HG02852 (cell line): ENCODE results near the gene EXOC6B.
A peak's percentile ranks its signal among the peaks of the same experiment; 100 is the strongest.

ENCODE experiments used
- ATAC-seq: cut with Tn5 transposase; IDR thresholded peaks from one replicate; pipeline ENCODE4 v1.9.1; 2021; ENCODE audit warnings: mild to moderate bottlenecking, moderate library complexity; ENCODE audit not compliant: unreplicated experiment

The EXOC6B gene

DNA sequence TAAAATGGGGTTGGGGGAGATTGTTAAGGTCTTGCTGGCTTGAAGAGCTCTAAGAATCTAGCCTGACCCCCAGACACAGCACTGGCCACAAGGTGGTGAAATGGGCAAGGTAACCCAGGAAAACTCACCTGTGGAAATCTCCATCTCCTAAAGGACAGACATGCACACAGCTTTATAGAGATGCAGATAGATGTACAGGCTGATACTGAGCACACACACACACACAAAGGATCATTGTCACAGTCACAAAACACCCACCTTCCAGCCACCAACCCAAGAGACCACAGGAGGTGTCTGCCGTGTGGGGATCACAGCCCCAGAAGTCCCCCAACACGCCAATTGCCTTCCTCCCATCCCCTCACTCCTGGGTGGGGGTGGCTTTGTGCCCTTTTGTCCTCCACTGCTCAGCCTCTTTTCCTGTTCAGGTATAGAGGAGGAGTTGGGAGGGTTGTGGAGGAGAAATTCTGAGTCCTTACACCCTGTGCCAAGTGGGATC, 674.9 kb downstream of the EXOC6B start:
- ATAC-seq = no peak

DNA sequence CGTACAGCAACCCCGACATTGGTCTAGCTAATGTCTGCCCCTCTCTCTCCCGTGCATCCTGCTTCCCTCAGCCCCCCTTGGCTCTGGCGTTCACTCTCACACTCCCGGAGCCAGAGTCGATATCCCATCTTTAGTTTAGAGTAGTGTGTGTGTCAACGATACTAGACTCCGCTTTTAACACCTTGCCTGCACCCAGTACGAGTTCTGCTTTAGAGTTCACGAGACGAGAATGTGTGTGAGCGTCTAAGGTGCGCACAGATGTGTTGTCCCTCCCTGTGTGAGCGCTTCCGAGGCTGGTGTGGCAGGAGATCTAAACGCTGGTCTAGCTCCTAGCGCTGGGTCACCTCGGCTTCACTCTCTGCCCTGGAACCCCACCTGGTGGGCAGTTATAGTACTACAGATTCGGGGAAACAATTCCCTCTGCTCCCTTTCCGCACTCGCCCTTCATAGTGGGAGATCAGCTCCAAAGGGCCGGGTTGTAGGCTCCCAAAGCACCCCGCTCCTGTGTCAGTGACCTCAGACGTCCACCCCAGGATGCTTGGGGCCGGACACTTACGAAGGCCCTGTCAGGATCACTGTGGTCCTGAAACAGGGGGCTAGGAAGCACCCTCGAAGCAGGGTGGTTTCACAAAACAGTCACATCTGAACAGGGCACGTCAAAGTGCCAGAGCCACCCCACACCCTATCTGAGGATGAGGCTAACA, 675.5 kb downstream of the EXOC6B start:
- ATAC-seq = peak; percentile 86

DNA sequence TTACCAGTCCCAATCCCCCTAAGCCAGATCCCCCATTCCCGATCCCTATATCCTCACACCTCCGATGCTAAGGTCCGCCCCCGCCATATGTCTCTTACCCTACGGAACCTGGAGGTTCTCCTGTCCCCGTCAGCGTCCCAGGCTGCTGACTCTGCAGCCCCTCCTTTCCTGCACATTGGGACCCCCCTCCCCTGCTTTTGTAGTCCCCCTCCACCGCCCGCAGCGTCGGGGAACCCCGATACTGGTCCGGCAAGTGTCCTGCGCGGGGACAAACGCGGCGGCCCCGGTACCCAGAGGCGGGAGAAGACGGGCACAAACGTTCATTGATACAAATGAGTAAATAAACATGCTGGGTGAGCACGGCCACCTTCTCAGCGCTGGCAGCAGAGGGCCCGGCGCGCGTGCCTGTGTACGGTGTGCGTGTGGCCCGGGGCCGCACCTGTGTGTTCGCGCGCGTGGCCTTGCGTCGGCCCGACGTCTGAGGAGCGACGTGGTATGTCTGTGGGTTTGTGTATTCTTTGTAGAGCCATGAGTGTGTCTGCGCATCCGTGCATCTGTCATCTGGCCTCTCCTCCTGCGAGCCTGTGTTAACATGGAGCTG, 676.2 kb downstream of the EXOC6B start:
- ATAC-seq = no peak

DNA sequence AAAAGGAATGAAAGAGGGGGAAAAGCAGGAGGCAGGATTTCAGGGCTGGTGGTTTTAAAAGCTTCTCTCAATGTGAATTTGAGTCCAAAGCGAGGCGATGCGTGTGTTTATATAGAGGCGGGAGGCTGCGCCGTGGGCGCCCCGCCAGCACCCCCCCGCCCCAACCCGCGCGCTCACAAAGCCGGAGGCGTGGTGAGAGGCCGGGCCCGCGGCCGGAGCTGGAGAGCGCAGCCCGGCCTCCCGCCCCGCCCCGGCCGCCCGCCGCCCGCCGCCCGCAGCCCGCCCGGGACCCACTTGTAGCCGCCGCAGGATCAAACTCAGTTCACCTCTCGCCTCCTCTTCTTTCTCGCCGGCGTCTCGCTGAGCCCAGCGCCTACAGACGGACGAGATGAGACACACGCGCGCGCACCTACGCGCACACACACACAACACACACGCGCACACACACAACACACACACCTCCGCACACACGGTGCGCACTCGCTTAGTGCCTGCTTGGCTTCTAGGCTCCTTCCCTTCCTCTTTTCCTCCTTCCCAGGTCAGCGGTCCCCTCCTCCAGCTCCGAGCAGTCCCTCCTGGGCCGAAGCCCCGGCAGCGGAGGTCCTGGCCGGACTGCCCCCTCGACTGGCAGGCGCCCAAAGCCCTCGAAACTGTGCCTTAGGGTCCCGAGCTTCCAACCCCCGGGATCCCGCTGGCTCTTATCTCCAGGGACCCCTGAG, 676.8 kb downstream of the EXOC6B start:
- ATAC-seq = no peak

DNA sequence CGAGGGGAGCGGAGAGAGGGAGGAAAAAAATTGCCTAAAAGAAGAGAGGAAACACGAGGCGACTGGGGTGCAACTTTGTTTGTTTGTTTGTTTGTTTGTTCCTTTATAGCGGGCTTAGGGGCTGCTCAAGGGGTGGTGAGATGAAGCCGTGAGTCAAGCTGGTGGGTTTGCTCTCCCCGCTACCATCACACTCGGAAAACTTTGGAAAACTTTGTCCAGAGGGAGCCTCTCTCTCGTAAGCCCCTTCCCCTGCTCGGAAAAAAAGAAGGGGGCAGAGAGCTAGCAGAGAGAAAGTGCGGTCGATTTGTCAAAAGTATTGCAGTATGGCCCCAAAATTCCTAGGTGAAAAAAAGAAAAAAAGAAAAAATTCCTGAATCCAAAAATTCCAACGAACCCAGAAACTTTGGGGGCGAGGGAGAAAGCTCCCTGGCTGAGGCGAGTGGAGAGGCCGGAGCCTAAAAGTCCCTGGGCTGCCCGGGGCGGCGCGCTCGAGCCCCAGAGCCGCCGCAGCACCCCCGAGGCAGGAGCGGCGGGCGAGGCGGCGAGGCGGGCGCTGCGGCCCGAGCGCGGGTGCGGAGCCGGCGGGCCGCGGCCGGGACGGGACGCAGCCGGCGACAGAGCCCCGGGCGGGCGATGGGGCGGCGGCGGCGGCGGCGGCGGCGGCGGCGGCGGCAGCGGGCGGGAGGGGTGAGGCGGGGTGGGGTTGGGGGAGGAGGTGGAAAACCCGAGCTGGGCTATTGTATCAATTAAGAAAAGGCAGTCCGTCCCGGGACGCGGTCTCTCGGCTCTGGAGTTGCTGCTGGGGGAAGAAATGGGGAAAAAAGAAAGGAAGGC, 677.6 kb downstream of the EXOC6B start:
- ATAC-seq = no peak

DNA sequence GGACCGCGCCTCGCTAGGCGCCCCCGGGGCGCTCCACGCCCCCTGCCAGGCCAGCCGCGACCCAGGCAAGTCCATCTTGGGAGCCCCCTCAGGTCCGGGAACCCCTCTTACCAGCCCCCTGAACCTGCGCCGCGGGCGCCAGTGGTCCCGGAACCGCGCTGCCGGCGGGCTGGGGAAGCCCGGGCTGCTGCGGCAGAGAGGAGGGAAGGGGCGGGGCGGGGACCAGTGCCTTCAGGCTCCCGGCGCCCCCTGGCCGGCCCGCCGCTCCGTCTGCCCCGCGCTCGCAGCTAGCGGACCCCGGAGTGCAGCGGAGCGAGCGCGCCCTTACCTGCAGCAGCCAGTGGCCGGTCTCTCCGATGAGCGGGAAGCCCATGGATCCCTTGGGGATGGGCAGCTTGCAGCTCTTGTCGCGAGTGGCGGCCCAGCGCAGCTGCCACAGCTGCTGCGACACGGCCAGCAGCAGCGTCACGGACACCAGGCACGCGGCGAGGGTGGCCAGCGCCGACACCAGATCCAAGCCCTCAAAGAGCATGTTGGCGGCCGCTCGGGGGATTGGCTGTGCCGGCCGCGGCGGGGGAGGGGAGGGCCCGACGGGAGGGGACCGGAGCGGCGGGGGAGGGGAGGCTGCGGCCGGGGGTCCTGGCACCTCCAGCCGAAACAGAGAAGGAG, 678.4 kb downstream of the EXOC6B start, which contains the start of gene CYP26B1:
Gene CYP26B1, minus strand, starts transcription at position 560 of the 669 bp plus-strand sequence. Its CDS starts 28 bp downstream, at position 532.
- no peak for ATAC-seq

DNA sequence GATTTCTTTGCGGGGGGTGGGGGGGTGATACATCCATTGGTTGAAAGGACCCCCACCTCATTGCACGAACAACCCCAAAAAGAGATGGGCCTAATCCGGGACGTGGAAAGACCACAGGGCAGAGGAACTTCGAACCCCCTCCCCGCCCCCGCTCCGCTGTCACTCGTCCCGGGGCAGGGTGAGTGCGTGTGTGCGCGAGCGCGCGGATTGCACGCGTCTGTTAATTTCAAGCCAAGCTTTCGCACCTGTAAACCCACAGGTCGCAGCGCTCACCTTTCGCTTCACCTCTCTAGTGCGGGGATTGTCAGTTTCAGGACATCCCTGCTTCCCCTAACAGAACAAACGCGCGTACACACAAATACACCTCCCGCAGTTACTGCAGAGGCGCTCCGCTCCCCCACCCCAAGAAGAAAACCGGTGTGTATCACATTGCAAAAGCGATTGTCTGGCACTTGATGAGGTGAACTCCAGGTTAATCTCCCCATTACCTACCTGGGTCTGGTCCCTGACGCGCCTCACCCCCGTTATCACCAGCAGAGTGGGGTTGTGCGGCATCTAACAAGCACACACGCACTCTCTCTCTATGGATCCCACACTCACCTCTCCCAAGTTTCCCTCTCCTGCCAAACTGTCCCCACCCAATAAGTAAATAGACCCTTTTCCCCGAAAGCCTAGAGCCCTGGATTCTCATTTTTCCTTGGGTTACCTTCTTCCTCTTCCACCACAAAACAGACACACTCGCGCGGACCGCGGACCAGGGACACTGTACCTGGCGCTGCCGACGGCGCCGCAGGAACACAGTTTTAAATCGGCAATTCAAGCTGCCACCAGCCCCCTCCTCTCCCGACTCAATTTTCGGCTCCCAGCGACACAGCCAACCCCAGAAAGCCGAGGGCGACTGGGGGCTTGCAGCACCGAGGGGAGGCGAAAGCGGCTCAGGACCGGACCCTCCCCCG, 679.2 kb downstream of the EXOC6B start:
- ATAC-seq = no peak

DNA sequence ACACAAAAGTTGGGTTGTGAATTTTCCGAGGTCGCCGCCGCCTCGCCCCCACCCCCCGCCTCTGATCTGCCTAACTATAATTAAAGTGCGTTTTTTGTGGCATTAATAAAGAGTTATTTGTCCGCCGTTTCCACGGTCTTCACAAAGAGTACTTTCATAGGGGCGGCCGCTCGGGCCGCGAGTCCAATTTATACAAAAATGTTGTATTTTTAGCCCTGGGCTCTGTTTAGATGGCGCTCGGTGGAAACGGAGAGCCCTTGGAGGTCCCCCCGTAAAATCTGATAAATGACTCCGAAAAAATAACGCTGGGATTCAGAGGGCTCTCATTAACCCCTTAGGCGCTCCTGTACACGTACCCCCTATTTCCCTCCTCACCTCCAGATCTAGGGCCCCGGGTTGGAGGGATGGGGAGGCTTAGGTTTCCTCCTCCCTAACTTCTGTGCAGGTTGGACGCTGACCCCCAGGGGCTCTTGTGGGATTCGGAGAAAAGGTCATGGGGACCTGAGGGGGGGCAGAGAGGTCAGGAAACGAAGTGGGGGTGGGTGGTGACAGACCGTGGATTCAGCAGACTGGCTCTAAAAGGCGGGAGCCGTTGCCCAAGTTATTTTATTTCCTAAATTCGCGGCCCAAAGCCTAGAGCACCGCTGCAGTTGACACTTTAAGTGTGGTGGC, 680.0 kb downstream of the EXOC6B start:
- no peak for ATAC-seq

DNA sequence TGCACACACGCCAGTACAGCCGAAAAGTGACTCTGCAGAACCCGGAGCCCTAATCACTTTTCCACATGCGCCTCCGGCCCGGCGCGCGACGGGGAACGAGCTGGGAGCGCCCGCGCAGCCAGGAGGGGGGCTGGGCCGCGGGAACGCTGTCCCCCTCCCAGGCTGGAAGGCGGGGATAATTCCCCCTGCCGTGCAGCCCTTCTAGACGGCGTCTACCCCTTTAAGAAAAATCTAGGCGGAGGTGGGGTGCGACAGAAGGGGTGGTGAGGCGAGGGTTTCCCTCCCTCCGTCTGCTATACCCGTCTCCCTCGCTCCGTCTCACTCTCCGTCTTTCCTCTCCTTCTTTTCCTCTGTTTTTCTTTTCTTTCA, 680.6 kb downstream of the EXOC6B start:
- no peak for ATAC-seq

DNA sequence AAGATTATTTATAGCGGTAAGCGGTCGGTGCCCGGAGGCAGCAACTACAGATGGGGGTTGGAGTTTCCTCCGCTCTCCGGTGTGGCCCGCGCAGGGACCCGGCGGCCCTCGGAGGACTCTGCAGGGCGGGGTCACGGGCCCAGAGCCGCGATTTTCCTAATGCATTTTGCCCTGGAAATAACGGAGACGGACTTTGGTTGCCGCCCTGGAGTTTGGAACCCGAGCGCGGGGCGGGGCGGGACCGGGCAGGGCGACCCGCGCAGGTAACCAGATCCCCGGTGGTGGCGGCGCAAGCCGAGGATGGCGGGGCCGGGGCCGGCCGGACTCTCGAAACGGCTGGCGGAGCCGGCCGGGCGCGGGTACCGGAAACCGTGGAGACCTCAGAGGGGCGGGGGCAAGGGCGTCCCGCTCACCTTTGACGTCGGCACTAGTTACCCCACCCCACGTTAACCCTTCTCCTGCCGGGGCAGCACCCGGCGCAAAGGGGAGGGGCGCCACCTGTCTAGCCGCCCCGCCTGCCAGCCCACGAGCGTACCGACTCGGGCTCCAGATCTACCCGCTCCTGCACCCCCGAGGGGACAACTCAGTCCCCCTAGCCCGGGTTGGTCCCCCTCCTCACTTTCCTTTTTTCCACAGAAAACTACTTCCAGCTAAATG, 681.1 kb downstream of the EXOC6B start:
- ATAC-seq = no peak

DNA sequence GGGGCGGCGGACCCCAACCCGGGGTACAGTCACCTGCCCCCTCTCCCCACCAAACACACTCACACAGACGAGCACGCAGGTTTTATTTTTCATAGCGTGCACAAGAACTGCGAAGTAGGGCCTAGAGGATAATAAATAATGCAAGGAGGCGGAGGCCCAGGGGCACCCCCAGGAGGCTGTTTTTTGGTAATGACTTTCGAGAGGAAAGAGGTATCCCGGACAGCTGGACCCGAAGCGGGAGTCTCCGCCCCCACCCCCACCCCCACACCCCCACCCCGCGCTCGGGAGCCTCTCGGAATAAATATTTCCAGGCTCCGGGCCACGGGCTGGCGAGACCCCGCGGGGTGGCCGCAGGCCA, 681.6 kb downstream of the EXOC6B start:
- ATAC-seq = no peak

DNA sequence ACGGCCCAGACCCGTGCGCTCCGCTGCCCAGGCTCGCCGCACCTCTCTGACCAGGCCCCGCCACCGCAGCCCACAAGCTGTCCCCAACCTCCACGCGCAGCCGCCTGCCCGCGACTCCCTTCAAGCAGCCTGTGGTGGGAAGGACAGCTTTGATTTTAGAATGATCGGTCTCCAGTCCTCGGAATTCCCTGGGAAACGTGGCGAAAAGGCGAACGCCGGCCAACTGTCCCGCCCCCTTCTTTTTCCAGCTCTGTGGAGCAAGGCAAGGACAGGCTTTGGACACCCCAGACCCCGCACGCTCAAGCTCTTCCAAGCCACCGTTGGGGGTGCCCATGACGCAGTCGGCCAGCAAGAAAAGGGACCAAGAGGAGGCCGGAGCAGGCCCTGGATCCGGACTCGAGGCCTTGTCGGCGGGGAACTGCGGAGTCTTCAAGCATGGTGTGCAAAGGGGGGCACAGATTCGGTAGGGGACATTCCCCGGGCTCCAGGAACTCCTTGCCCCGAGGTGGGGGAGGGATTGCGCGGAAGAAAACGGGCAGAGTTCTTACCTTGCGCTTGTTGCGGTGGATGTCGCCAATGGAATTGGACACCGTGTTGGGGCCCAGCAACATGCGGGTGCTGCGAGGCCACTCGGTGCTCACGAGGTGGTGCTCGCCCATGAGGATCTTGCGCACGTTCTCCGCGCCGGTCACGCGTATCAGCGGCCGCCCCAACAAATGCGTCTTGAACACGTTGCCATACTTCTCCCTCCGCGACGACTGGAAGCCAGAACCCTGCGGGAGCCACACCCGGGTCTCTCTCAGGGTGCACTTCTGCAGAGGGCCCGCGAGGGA, 682.2 kb downstream of the EXOC6B start:
- ATAC-seq = no peak

DNA sequence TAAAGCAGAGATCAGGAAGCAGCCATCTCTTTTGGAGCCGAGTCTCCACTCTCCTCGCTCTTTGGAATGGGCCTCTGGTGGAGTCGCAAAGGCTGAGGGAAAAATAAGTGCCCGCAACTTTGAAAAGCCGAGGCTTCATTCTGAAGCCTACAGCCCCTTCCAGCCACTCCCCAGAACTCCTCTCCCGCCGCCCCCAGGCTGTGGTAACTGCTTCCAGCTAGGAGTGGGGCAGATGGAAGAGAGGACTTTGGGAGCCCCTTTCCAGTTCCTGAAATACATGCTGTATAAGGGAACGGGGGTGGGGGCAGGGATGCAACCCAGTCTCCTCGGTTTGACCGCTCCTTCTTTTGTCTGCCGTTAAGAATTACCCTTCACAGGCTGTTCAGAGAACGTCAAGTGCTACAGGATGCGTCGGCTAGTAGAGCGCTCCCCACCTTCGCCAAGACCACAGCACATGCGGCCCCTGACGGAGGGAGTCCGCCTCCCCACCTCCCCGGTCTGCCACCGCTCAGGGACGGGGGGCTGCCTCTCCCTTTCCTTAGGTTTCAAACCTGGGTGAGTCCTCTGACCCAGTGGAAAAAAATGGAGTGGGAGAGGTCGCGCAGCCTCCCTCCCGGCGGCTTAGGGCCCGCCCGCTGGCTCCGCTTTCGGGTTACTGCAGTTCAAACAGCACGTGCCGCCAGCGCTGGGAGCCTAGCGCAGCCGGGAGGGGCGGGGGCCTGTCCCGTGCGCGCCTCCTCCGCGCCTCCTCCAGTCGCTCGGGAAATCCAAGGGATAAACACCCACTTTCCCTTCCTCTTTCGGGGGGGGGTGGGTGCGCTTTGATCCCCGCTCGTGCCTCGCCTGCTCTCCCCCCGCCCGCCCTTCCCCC, 683.0 kb downstream of the EXOC6B start:
- ATAC-seq = no peak

DNA sequence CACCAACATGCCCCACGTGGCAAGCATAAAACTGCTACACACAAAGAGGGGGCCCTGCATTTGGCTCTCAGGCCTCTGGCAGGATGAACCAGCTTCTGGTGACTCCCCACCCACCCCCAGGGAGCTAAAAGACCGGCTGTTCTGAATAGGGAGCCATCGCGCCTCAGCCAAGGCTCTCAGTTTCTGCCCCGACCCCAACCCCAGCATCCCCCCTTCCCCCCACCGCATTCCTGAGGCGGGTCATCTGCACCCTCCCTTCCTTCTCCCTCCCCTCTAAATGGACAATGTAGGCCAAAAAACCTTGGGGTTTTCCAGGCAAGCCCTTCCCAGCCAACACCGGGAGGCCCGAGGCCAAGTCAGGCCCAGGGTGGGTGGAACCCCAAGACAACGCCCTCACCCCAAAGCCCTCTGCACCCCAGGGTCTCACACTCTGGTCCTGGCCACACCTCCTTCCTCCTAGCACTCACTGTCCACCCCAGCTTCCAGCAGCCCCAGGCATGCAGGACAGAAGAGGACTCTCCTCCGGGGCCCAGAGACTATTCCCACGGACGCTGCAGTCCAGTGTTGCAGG, 683.9 kb downstream of the EXOC6B start:
- ATAC-seq = no peak

DNA sequence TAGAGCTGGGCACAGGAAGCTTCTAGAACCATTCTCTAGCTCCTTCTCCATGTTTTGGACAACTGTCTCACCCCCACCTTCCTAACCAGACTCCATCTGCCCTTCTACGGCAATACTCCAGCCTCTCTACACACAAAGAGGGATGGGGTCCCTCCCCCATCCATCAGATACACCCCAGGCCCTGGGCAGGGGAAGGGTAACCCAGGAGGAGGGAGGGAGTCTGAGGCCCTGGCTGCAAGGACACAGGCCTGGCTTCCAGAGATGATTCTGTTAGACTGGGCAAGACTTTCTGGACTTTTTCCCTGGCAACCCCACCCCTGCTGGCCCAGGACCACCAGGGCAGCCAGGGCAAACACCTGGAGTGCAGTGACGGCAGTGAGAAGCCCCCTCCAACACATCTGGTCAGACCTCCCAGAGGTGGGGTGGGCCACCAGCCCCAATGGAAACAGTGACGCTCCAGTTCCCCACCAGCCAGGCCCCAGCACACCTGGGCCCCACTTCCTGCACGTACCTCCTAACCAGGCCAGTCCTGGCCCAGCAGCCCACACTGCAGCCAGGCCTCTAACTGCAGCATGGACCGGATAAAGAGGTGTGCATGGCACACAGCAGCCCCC, 684.7 kb downstream of the EXOC6B start:
- ATAC-seq = no peak

DNA sequence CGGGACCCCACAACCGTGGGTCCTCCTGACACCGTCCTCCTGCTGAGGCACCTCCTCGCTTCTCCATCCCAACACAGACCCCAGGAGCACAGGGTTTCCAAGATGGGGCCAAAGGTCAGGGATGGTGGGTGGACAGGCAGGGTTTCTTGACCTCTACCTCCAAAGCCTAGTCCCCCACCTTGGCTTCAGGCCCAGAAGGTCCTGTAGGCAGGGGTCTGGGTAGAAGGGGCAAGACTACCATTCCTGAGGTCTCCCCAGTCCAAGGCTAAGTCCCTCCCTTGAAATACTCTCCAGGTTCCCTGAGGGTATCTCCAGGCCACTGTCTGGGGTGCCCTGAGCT, 685.2 kb downstream of the EXOC6B start:
- no peak for ATAC-seq
